ENCODE measurements around the gene MAGI2.

The MAGI2 gene

GRCh38 chr7:78435355-78435754, 1018.1 kb downstream of the MAGI2 start:
- no peak for DNase-seq (ENCODE audit: insufficient read length, low spot score)
- TF ChIP-seq POU2F2 (IDR thresholded peaks at IDR 0.05; ENCODE audit: low read depth, low read length) = no peak
- TF ChIP-seq POLR2AphosphoS5 (IDR thresholded peaks at IDR 0.05; ENCODE audit: low read depth, low read length) = no peak
- TF ChIP-seq PAX5 (IDR thresholded peaks at IDR 0.05; ENCODE audit: insufficient read depth, low read length, severe bottlenecking) = no peak
- no peak for TF ChIP-seq SPI1 (IDR thresholded peaks at IDR 0.05; ENCODE audit: low read depth, low read length)
- TF ChIP-seq TAF1 (IDR thresholded peaks at IDR 0.05; ENCODE audit: low read depth, low read length) = no peak
- no peak for TF ChIP-seq POLR2A (IDR thresholded peaks at IDR 0.05; ENCODE audit: low read depth, low read length)
- no peak for FAIRE-seq

GRCh38 chr7:78434281-78434680, 1019.2 kb downstream of the MAGI2 start:
- DNase-seq (ENCODE audit: insufficient read length, low spot score) (no peak), FAIRE-seq (no peak)
- TF ChIP-seq POLR2A (IDR thresholded peaks at IDR 0.05; ENCODE audit: low read depth, low read length) (no peak), SPI1 (IDR thresholded peaks at IDR 0.05; ENCODE audit: low read depth, low read length) (no peak), TAF1 (IDR thresholded peaks at IDR 0.05; ENCODE audit: low read depth, low read length) (no peak), POU2F2 (IDR thresholded peaks at IDR 0.05; ENCODE audit: low read depth, low read length) (no peak), POLR2AphosphoS5 (IDR thresholded peaks at IDR 0.05; ENCODE audit: low read depth, low read length) (no peak), PAX5 (IDR thresholded peaks at IDR 0.05; ENCODE audit: insufficient read depth, low read length, severe bottlenecking) (no peak)

DNA sequence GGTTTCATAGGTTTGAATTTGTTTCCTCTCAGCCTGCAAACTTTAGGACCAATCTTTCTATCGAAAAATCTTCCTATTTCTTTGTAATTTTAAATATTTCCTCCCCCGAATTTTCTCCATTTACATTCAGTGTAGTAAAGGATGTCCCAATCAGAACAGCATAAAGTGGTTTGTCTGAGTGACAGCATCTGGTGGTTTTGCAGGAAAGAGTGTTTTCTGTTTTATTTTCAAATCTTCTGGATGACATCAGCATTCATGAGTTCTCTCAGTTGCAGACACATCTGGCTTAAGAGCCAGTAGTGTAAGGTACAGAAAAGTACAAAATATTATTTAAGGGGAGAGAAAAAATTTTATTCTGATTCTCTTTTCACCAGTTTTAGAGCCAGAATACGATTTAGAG, 1020.0 kb downstream of the MAGI2 start:
- no peak for DNase-seq (ENCODE audit: insufficient read length, low spot score)
- FAIRE-seq = no peak
- TF ChIP-seq POLR2AphosphoS5 (IDR thresholded peaks at IDR 0.05; ENCODE audit: low read depth, low read length) (no peak), TAF1 (IDR thresholded peaks at IDR 0.05; ENCODE audit: low read depth, low read length) (no peak), PAX5 (IDR thresholded peaks at IDR 0.05; ENCODE audit: insufficient read depth, low read length, severe bottlenecking) (no peak), POLR2A (IDR thresholded peaks at IDR 0.05; ENCODE audit: low read depth, low read length) (no peak), POU2F2 (IDR thresholded peaks at IDR 0.05; ENCODE audit: low read depth, low read length) (no peak), SPI1 (IDR thresholded peaks at IDR 0.05; ENCODE audit: low read depth, low read length) (no peak)

DNA sequence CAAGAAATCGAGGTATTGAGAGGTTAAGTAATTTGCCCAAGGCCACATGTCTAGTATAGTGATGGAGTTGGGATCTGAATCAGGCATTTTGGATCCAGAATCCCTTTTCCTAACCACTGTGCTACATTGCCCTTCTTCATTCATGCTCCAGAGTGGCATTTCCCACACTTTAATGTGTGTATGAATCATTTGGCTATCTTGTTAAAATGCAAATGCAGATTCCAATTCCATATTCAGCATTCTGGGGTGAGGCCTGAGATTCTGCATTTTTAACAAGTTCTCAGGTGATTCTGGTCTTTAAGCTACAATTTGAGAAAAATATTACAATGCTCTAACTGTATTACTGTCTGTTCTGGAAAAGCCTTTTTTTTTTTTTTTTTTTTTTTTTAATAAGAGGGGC, 1023.6 kb downstream of the MAGI2 start:
- no peak for FAIRE-seq
- TF ChIP-seq SPI1 (IDR thresholded peaks at IDR 0.05; ENCODE audit: low read depth, low read length) = no peak
- TF ChIP-seq TAF1 (IDR thresholded peaks at IDR 0.05; ENCODE audit: low read depth, low read length) = no peak
- TF ChIP-seq PAX5 (IDR thresholded peaks at IDR 0.05; ENCODE audit: insufficient read depth, low read length, severe bottlenecking) = no peak
- TF ChIP-seq POU2F2 (IDR thresholded peaks at IDR 0.05; ENCODE audit: low read depth, low read length) = no peak
- TF ChIP-seq POLR2AphosphoS5 (IDR thresholded peaks at IDR 0.05; ENCODE audit: low read depth, low read length) = no peak
- no peak for TF ChIP-seq POLR2A (IDR thresholded peaks at IDR 0.05; ENCODE audit: low read depth, low read length)
- DNase-seq (ENCODE audit: insufficient read length, low spot score) = no peak

GRCh38 chr7:78427209-78427608, 1026.3 kb downstream of the MAGI2 start:
- TF ChIP-seq TAF1 (IDR thresholded peaks at IDR 0.05; ENCODE audit: low read depth, low read length) (no peak), SPI1 (IDR thresholded peaks at IDR 0.05; ENCODE audit: low read depth, low read length) (no peak), POLR2A (IDR thresholded peaks at IDR 0.05; ENCODE audit: low read depth, low read length) (no peak), PAX5 (IDR thresholded peaks at IDR 0.05; ENCODE audit: insufficient read depth, low read length, severe bottlenecking) (no peak), POLR2AphosphoS5 (IDR thresholded peaks at IDR 0.05; ENCODE audit: low read depth, low read length) (no peak)
- DNase-seq (ENCODE audit: insufficient read length, low spot score) = no peak
- no peak for FAIRE-seq

DNA sequence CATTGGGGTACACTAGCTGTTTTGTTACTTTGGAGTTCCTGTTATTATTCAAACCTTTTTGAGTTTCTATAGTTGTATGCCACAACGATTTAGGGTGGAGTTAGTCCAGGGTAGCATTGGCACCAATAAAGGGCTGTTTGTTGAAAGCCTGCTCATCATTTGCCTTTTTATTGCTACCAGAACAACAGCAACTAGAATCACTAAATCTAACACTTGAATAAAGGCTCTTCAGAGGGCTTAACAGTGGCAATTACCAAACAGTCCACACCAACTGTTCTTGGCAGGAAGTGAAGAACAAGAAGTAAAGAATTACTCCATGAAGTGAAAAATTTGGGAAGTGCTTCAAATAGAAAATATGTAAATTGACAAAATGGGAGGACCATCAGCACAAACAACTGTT, 1033.5 kb downstream of the MAGI2 start:
- FAIRE-seq = no peak
- no peak for TF ChIP-seq TAF1 (IDR thresholded peaks at IDR 0.05; ENCODE audit: low read depth, low read length)
- no peak for TF ChIP-seq POU2F2 (IDR thresholded peaks at IDR 0.05; ENCODE audit: low read depth, low read length)
- no peak for DNase-seq (ENCODE audit: insufficient read length, low spot score)

- FAIRE-seq (no peak), DNase-seq (ENCODE audit: insufficient read length, low spot score) (no peak)
- TF ChIP-seq PAX5 (IDR thresholded peaks at IDR 0.05; ENCODE audit: insufficient read depth, low read length, severe bottlenecking) (no peak), POLR2A (IDR thresholded peaks at IDR 0.05; ENCODE audit: low read depth, low read length) (no peak), SPI1 (IDR thresholded peaks at IDR 0.05; ENCODE audit: low read depth, low read length) (no peak), POU2F2 (IDR thresholded peaks at IDR 0.05; ENCODE audit: low read depth, low read length) (no peak), TAF1 (IDR thresholded peaks at IDR 0.05; ENCODE audit: low read depth, low read length) (no peak), POLR2AphosphoS5 (IDR thresholded peaks at IDR 0.05; ENCODE audit: low read depth, low read length) (no peak)
Measured at GRCh38 chr7:78417180-78417853, 1036.2 kb downstream of the MAGI2 start.

GRCh38 chr7:78413568-78413967, 1039.9 kb downstream of the MAGI2 start:
- no peak for TF ChIP-seq POLR2A (IDR thresholded peaks at IDR 0.05; ENCODE audit: low read depth, low read length)
- no peak for TF ChIP-seq SPI1 (IDR thresholded peaks at IDR 0.05; ENCODE audit: low read depth, low read length)
- no peak for TF ChIP-seq PAX5 (IDR thresholded peaks at IDR 0.05; ENCODE audit: insufficient read depth, low read length, severe bottlenecking)
- TF ChIP-seq POU2F2 (IDR thresholded peaks at IDR 0.05; ENCODE audit: low read depth, low read length) = no peak
- TF ChIP-seq POLR2AphosphoS5 (IDR thresholded peaks at IDR 0.05; ENCODE audit: low read depth, low read length) = no peak
- no peak for TF ChIP-seq TAF1 (IDR thresholded peaks at IDR 0.05; ENCODE audit: low read depth, low read length)
- DNase-seq (ENCODE audit: insufficient read length, low spot score) = no peak
- FAIRE-seq = no peak

DNA sequence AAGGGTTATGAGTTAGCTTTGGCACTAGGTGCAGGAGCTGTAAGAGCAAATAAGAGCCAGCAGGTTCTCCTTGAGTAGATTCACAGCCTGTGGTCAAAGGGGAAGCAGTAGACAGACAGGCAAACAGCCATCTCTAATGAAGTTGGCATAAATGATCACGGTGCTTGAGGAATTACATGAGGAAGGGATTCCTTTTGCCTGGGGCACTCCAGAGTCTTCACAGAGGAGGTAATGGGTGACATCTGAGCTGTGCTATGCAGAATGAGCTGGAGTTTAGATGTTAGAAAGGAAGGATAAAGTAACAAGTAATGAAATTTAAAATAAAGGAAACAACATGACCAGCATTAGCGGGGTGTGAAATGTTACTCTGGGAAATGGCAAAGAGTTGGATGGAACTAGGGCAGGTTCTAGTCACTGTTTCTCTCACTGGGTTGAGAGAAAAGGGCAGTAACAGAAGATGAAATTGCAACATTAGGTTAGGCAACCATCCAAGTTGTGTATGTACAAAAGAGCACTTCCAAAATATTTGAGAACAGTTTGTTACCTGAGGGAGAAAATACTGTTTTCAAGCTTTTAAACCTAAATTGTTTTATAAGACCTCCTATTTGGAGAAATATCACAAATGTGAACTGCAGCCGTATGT, 1041.1 kb downstream of the MAGI2 start:
- FAIRE-seq (no peak), DNase-seq (ENCODE audit: insufficient read length, low spot score) (no peak)
- no peak for TF ChIP-seq TAF1 (IDR thresholded peaks at IDR 0.05; ENCODE audit: low read depth, low read length)
- TF ChIP-seq PAX5 (IDR thresholded peaks at IDR 0.05; ENCODE audit: insufficient read depth, low read length, severe bottlenecking) = no peak
- TF ChIP-seq POLR2A (IDR thresholded peaks at IDR 0.05; ENCODE audit: low read depth, low read length) = no peak
- TF ChIP-seq POU2F2 (IDR thresholded peaks at IDR 0.05; ENCODE audit: low read depth, low read length) = no peak
- TF ChIP-seq POLR2AphosphoS5 (IDR thresholded peaks at IDR 0.05; ENCODE audit: low read depth, low read length) = no peak
- no peak for TF ChIP-seq SPI1 (IDR thresholded peaks at IDR 0.05; ENCODE audit: low read depth, low read length)

Data from GM12891 (cell line).